Measurements from ENCODE around the gene MACROD2. TPM values are rescaled to one million over a fixed set of nuclear protein-coding genes. Genes with fewer than 3 reads are reported as not detected.

Gene MACROD2
- total and polyA plus RNA-seq, 2 experiments from 2014 or later = 2.8 to 4.3 TPM

DNA sequence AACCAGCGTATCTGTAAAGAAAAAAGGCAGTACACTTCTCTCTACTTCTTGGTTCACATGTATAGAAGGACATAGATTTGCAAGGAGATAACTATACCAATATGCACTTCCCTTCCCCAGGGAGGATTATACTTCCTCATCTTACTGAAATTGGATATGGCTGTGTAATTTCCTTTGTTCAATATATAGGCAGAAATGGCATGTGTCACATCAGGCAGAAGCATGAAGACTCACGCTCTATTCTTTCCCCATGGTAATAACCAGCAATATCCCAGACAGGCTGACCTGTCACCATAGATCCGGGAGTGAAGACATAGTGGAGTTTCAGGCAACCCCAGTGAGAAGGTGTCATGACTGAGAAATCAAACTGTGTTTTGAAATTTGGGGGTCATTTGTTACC is 2059.7 kb downstream of the MACROD2 start:
- Mint-ChIP-seq H3K36me3 (ENCODE audit: low read depth) (no peaks in the 10 kb centered on the region), H3K27ac (no peak overlapping the region), H3K4me1 (peaks cover 8% of the 10 kb centered on the region), H3K9me3 (no peaks in the 10 kb centered on the region; the same call in 2 of the 3 replicates), H3K4me3 (no peak overlapping the region), H3K27me3 (ENCODE audit: insufficient read depth, low read depth, poor library complexity) (peaks cover 2% of the 10 kb centered on the region)
- Histone ChIP-seq H3K36me3 (ENCODE audit: insufficient read depth) (no peaks in the 10 kb centered on the region), H4K20me1 (replicated peaks; ENCODE audit: insufficient read depth) (no peaks in the 10 kb centered on the region), H3K27ac (ENCODE audit: low read depth) (no peak overlapping the region), H3K27me3 (ENCODE audit: insufficient read depth) (no peaks in the 10 kb centered on the region), H2AFZ (no peak overlapping the region), H3K4me2 (no peak overlapping the region), H3K79me2 (replicated peaks; ENCODE audit: insufficient read depth) (no peaks in the 10 kb centered on the region), H3F3A (replicated peaks; ENCODE audit: low read depth) (no peaks in the 10 kb centered on the region), H3K9me2 (ENCODE audit: insufficient read depth) (peaks cover 14% of the 10 kb centered on the region), H3K4me3 (no peak overlapping the region), H3K4me1 (ENCODE audit: insufficient read depth) (no peaks in the 10 kb centered on the region)
- ATAC-seq (no peak), DNase-seq (ENCODE audit: low spot score) (no peak)
- TF ChIP-seq ZNF331 (CRISPR knock-in tag; IDR thresholded peaks at IDR 0.05; ENCODE audit: low read depth) = no peak
- TF ChIP-seq EZH2 (IDR thresholded peaks at IDR 0.05; ENCODE audit: low read depth, unreplicated experiment) = no peak
- TF ChIP-seq NANOG (IDR thresholded peaks at IDR 0.05; ENCODE audit: borderline replicate concordance) = no peak
- no peak for TF ChIP-seq JUNB (IDR thresholded peaks at IDR 0.05; ENCODE audit: unreplicated experiment)
- no peak for TF ChIP-seq EZH2phosphoT487 (IDR thresholded peaks at IDR 0.05; ENCODE audit: unreplicated experiment)
- TF ChIP-seq STAT1 (IDR thresholded peaks at IDR 0.05; ENCODE audit: unreplicated experiment) = no peak
- no peak for TF ChIP-seq ZNF462 (CRISPR knock-in tag; IDR thresholded peaks at IDR 0.05)
- TF ChIP-seq ZNF114 (CRISPR knock-in tag; IDR thresholded peaks at IDR 0.05) = no peak

All from GM23338 (cell line).